Measurements from ENCODE around the gene CNTNAP5.

DNA sequence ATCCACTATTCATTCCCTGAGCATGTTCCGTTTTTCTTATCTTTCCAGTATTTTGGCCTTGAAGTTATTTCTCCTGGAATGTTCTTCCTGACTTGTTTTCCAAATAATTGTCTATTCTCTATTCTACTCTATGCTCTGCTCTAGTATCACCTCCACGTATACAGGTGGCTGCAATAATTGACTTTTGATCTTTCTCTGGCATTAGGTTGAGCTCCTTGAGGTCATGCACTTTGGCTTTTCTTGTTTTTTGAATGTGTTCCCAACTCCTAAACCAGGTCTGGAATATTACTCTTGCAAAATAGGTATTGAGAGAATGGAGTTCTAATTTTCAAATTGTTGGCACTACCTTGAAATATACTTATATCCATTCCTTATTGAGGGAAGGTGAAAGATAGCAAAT is 550.4 kb downstream of the CNTNAP5 start:
- no peak for TF ChIP-seq POLR2A (IDR thresholded peaks at IDR 0.05)
- TF ChIP-seq, protein P1, sequence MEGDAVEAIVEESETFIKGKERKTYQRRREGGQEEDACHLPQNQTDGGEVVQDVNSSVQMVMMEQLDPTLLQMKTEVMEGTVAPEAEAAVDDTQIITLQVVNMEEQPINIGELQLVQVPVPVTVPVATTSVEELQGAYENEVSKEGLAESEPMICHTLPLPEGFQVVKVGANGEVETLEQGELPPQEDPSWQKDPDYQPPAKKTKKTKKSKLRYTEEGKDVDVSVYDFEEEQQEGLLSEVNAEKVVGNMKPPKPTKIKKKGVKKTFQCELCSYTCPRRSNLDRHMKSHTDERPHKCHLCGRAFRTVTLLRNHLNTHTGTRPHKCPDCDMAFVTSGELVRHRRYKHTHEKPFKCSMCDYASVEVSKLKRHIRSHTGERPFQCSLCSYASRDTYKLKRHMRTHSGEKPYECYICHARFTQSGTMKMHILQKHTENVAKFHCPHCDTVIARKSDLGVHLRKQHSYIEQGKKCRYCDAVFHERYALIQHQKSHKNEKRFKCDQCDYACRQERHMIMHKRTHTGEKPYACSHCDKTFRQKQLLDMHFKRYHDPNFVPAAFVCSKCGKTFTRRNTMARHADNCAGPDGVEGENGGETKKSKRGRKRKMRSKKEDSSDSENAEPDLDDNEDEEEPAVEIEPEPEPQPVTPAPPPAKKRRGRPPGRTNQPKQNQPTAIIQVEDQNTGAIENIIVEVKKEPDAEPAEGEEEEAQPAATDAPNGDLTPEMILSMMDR (IDR thresholded peaks at IDR 0.05), result no peak
